Measurements from ENCODE around the gene FBXW4.

Gene FBXW4

GRCh38 chr10:101716891-101717659 lies 22.1 kb upstream of the FBXW4 start:
- no peak for TF ChIP-seq CTCF (IDR thresholded peaks at IDR 0.05; ENCODE audit: insufficient read depth, low read length, missing control alignments)
- no peak overlapping the region for H3K4me3 ChIP-seq (ENCODE audit: low read depth, low read length)
- DNase-seq (ENCODE audit: low read depth, low spot score), result no peak
- CTCF ChIA-PET, result no interaction called here
- POLR2A ChIA-PET, result no interaction called here

- ChIA-PET CTCF (no interaction called here), POLR2A (no interaction called here)
- H3K4me3 ChIP-seq (ENCODE audit: low read depth, low read length), result no peak overlapping the region
- no peak for TF ChIP-seq CTCF (IDR thresholded peaks at IDR 0.05; ENCODE audit: insufficient read depth, low read length, missing control alignments)
- DNase-seq (ENCODE audit: low read depth, low spot score), result no peak
Observed at GRCh38 chr10:101712997-101713396, 18.0 kb upstream of the FBXW4 start.

- no peak for DNase-seq (ENCODE audit: low read depth, low spot score)
- no peak overlapping the region for H3K4me3 ChIP-seq (ENCODE audit: low read depth, low read length)
- CTCF ChIA-PET, result interaction anchor here (1.1 to 1.5 kb wide), 3 partner anchors 8 to 362 kb away, joined by 3 read pairs; no protein-coding TSS in a partner anchor
- no peak for TF ChIP-seq CTCF (IDR thresholded peaks at IDR 0.05; ENCODE audit: insufficient read depth, low read length, missing control alignments)
- POLR2A ChIA-PET, result no interaction called here
Observed at GRCh38 chr10:101710793-101711192, 15.8 kb upstream of the FBXW4 start.

GRCh38 chr10:101710059-101710695 lies 15.2 kb upstream of the FBXW4 start:
- ChIA-PET CTCF (interaction anchor here (1.1 to 1.5 kb wide), 4 partner anchors 9 to 363 kb away, joined by 3 read pairs; no protein-coding TSS in a partner anchor), POLR2A (no interaction called here)
- no peak for DNase-seq (ENCODE audit: low read depth, low spot score)
- H3K4me3 ChIP-seq (ENCODE audit: low read depth, low read length), result no peak overlapping the region
- TF ChIP-seq CTCF (IDR thresholded peaks at IDR 0.05; ENCODE audit: insufficient read depth, low read length, missing control alignments), result peak; percentile 8

GRCh38 chr10:101709359-101710058 lies 14.5 kb upstream of the FBXW4 start:
- no peak for TF ChIP-seq CTCF (IDR thresholded peaks at IDR 0.05; ENCODE audit: insufficient read depth, low read length, missing control alignments)
- H3K4me3 ChIP-seq (ENCODE audit: low read depth, low read length), result no peak overlapping the region
- ChIA-PET CTCF (interaction anchor here (1.1 to 1.5 kb wide), 3 partner anchors 9 to 363 kb away, joined by 3 read pairs; no protein-coding TSS in a partner anchor), POLR2A (no interaction called here)
- DNase-seq (ENCODE audit: low read depth, low spot score), result no peak

- no peak for DNase-seq (ENCODE audit: low read depth, low spot score)
- ChIA-PET CTCF (interaction anchor here (1.3 kb wide), 1 partner anchor 9 kb away, joined by 3 read pairs; no protein-coding TSS in a partner anchor), POLR2A (no interaction called here)
- no peak overlapping the region for H3K4me3 ChIP-seq (ENCODE audit: low read depth, low read length)
- TF ChIP-seq CTCF (IDR thresholded peaks at IDR 0.05; ENCODE audit: insufficient read depth, low read length, missing control alignments), result no peak
Observed at GRCh38 chr10:101708870-101709269, 13.9 kb upstream of the FBXW4 start.
